GM12873 (cell line): ENCODE results near the gene STK39.

Experiments
- TF ChIP-seq, protein P1 (sequence below): IDR thresholded peaks from 2 replicates; pipeline ENCODE4 v1.5.1; 2012; ENCODE audit warnings: low read depth, mild to moderate bottlenecking, moderate library complexity, low read length, control low read depth; ENCODE audit not compliant: insufficient read depth; ENCODE audit errors: missing control alignments

Gene STK39

GRCh38 chr2:167937403-167937802, 310.0 kb downstream of the STK39 start:
- TF ChIP-seq, protein P1, sequence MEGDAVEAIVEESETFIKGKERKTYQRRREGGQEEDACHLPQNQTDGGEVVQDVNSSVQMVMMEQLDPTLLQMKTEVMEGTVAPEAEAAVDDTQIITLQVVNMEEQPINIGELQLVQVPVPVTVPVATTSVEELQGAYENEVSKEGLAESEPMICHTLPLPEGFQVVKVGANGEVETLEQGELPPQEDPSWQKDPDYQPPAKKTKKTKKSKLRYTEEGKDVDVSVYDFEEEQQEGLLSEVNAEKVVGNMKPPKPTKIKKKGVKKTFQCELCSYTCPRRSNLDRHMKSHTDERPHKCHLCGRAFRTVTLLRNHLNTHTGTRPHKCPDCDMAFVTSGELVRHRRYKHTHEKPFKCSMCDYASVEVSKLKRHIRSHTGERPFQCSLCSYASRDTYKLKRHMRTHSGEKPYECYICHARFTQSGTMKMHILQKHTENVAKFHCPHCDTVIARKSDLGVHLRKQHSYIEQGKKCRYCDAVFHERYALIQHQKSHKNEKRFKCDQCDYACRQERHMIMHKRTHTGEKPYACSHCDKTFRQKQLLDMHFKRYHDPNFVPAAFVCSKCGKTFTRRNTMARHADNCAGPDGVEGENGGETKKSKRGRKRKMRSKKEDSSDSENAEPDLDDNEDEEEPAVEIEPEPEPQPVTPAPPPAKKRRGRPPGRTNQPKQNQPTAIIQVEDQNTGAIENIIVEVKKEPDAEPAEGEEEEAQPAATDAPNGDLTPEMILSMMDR, result no peak

GRCh38 chr2:167935803-167936110, 311.6 kb downstream of the STK39 start:
- TF ChIP-seq, protein P1, result no peak

DNA sequence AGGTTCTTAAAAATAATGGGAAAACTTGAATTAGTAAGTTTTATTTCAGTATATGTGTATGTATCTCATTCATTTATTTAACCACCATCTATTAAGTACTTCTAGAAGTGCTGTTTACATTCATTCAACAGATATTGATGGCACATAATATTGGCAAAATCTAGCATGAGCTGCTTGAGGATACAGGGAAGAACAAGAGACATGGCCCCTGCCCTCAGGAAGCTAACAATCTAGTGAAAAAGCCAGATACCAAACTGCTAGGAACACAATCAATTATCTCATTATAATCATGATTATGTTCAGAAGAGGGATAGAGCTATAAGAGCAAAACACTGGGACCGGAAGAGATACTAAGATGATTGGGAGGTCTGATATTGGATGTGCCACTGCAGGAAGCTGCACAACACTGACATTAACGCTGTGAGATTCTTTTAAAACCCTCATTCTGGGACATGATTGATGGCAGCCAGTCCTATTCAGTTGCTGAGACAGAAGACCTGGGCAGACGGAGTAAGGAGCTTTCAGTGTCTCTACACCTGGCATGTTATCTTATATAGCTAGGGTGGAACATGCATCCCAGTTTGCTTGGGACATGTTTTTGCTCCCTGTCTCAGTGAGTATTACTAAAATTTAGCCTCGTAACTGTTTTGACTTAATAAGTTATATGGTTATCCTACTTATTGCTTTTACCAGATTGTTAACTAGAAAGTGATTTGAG, 314.1 kb downstream of the STK39 start:
- TF ChIP-seq, protein P1, result no peak

DNA sequence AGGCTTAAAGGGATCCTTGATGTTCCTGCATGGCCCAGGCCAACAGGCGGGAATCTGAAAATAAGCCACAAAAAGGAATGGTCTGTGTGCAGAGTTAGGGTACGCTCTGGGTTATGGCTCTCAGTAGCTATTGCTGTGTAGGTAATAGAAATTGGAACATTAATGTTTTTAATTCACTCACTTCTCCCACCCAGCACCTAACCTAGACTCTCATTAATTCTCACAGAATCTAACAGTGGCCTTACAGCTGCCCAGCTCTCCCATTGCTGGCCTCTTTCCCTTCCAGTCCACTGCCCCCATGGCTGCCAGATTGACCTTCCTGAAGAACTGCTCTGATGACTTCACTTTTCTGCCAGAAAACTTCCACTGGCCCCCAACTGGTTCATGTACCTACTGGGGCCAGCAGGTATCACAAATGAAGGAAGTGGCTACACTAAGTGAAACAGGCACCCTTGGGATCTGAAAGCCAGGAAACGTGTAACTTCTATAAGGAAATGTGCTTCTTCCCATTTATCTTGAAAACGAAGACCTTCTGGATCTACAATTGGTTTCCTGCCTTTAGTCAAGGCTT, 315.2 kb downstream of the STK39 start:
- TF ChIP-seq, protein P1, result no peak

DNA sequence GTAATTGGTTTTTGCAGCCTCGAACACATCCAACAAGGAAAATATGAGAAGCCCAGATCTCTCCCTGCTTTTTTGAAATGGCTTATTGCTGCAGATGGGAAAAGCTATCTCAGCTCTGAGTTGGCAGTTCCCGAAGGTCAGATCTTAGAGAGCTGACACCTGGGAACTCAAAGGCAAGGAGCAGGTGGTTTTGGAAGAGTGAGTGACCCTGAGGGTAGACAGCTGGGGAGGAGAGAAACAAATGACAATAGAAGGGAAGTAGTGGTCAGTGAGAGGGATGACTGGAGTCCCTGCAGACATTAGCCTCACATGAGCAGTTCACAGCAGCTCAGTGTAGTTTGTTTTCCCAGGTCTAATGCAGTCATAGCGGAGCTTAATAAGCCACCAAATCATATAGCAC, 317.9 kb downstream of the STK39 start:
- TF ChIP-seq, protein P1, result no peak

- TF ChIP-seq, protein P1, result no peak
Measured at GRCh38 chr2:167928434-167928833, 319.0 kb downstream of the STK39 start.

DNA sequence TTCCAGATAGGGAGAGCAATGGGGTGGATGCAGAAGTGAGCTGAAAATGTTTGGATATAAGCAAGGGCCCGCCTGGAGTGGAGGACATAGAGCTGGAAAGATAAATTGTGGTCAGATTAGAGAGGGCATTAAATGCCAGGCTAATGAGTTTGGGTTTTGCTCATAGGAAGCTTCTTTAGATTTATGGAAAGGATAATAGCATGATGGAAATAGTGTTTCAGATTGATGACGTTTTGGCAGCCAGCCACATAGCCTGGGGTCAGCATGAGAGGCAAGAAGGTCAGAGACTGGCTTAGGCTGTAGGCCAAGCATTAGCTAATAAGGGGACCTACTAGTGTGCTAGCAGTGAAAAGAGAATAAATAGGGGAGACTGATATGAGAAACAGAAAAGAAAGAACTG, 321.6 kb downstream of the STK39 start:
- TF ChIP-seq, protein P1, result no peak

DNA sequence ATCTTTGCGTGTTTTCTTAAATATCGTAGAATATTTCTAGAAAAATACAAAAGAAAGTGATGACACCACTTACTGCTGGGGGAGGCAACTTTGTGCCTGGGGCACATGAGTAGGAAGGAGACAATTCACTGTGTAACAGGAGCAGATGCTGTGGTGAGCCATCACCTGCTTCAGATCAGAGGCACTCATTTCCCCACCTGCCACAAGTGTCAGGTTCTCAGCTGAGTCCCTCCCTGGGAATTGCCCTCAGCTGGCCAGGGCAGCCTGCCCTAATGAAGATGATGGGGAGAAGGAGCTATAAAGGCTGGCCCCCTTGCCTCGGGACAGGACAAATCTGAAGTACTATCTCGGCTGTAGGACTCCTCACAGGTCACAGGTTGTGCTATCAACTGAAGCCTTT, 322.8 kb downstream of the STK39 start:
- TF ChIP-seq, protein P1, result no peak
